Sigmoid colon (tissue), 3 donors: ENCODE data around the gene ERGIC1.

Experiments used
- POLR2A ChIP-seq, 2 donors: fragments of 450-650 bp; IDR thresholded peaks; one replicate each; pipeline ENCODE4 v1.6.1; 2016; ENCODE audit warnings: antibody characterized with exemption in 2 of 2, mild to moderate bottlenecking in 2 of 2, moderate library complexity in 2 of 2
- TF ChIP-seq, protein P1 (sequence below), 4 experiments: fragments of 450-650 bp in 3 of 4; fragments of 200-600 bp in 1 of 4; IDR thresholded peaks; one replicate each; pipeline ENCODE4 v1.5.1; 2016 to 2019; ENCODE audit warnings: antibody characterized with exemption in 4 of 4, mild to moderate bottlenecking in 3 of 4, moderate library complexity in 2 of 4

DNA sequence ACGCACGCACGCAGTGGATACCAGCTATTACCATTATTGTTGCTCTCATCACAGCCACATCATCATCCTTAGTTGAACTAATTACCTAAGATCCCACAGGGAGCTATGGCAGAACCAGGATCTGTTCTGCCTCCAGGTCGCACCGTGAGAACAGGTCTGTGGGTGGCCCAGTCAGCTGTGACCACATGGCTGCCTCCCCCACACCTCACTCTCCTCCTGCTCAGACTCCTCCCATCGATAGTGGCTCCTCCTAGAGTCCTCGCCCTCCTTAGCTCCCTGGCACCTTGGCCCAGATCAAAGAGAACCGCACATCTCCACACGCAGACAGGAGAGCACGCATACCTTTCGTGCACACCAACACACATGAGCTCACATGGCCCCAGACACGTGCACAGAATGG lies 92.7 kb downstream of the ERGIC1 start:
- TF ChIP-seq, protein P1, sequence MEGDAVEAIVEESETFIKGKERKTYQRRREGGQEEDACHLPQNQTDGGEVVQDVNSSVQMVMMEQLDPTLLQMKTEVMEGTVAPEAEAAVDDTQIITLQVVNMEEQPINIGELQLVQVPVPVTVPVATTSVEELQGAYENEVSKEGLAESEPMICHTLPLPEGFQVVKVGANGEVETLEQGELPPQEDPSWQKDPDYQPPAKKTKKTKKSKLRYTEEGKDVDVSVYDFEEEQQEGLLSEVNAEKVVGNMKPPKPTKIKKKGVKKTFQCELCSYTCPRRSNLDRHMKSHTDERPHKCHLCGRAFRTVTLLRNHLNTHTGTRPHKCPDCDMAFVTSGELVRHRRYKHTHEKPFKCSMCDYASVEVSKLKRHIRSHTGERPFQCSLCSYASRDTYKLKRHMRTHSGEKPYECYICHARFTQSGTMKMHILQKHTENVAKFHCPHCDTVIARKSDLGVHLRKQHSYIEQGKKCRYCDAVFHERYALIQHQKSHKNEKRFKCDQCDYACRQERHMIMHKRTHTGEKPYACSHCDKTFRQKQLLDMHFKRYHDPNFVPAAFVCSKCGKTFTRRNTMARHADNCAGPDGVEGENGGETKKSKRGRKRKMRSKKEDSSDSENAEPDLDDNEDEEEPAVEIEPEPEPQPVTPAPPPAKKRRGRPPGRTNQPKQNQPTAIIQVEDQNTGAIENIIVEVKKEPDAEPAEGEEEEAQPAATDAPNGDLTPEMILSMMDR (IDR thresholded peaks at IDR 0.05): no peak
- TF ChIP-seq POLR2A (IDR thresholded peaks at IDR 0.05): no peak
